CD4-positive, CD25-positive, alpha-beta regulatory T cell (primary cell): ENCODE measurements around the gene TREX2. TPM values are rescaled to one million over a fixed set of nuclear protein-coding genes. Genes with fewer than 3 reads are reported as not detected.

Experiments used
- ATAC-seq, 2 donors: fragments of 150-1000 bp; cut with Tn5 transposase; one replicate each; pipeline ENCODE4 v1.10.0; 2021; ENCODE audit warnings: low read depth in 2 of 2, moderate number of reproducible peaks in 2 of 2, moderate library complexity in 1 of 2
- DNase-seq, 3 donors: peaks; one replicate each; pipeline versions ENCODE4 v3.0.0 to v3.0.0-alpha.2; 2012 to 2022; ENCODE audit warnings: mixed read lengths in 1 of 3
- H3K27ac ChIP-seq: one replicate; pipeline ENCODE4 v1.7.0; 2013; ENCODE audit warnings: mild to moderate bottlenecking, low read length; ENCODE audit not compliant: insufficient read depth, poor library complexity, severe bottlenecking
- H3K27me3 ChIP-seq: one replicate; pipeline ENCODE4 v1.7.0; 2013; ENCODE audit warnings: low read length; ENCODE audit not compliant: control insufficient read depth, insufficient read depth
- H3K36me3 ChIP-seq: one replicate; pipeline ENCODE4 v1.7.0; 2013; ENCODE audit warnings: mild to moderate bottlenecking, low read length, moderate library complexity; ENCODE audit not compliant: control insufficient read depth, insufficient read depth
- H3K4me1 ChIP-seq: 2 replicates; pipeline ENCODE4 v1.7.0; 2013; ENCODE audit warnings: mild to moderate bottlenecking, low read length; ENCODE audit not compliant: insufficient read depth, control insufficient read depth, poor library complexity, severe bottlenecking
- H3K4me3 ChIP-seq: one replicate; pipeline ENCODE4 v1.7.0; 2013; ENCODE audit warnings: low read depth, mild to moderate bottlenecking, low read length, moderate library complexity
- H3K9me3 ChIP-seq, 2 experiments: 1 replicate in 1 of 2; 2 replicates in 1 of 2; pipeline ENCODE4 v1.7.0; 2013; ENCODE audit warnings: low read length in 2 of 2, mild to moderate bottlenecking in 1 of 2, moderate library complexity in 1 of 2; ENCODE audit not compliant: control insufficient read depth in 2 of 2
- H3K27ac Mint-ChIP-seq, 3 donors: one replicate each; pipeline ENCODE4 v1.8.0; 2020 to 2022; ENCODE audit warnings: mild to moderate bottlenecking in 3 of 3, mixed read lengths in 3 of 3, moderate library complexity in 2 of 3
- H3K27me3 Mint-ChIP-seq: one replicate; pipeline ENCODE4 v1.8.0; 2022; ENCODE audit warnings: mild to moderate bottlenecking, mixed read lengths
- H3K36me3 Mint-ChIP-seq: one replicate; pipeline ENCODE4 v1.8.0; 2020; ENCODE audit warnings: mixed read lengths
- H3K4me1 Mint-ChIP-seq, 4 donors: one replicate each; pipeline ENCODE4 v1.8.0; 2020 to 2022; ENCODE audit warnings: mixed read lengths in 4 of 4, mild to moderate bottlenecking in 1 of 4
- H3K4me3 Mint-ChIP-seq, 4 donors: one replicate each; pipeline ENCODE4 v1.8.0; 2020 to 2022; ENCODE audit warnings: mild to moderate bottlenecking in 4 of 4, mixed read lengths in 4 of 4, moderate library complexity in 3 of 4
- H3K9me3 Mint-ChIP-seq, 7 donors: one replicate each; pipeline ENCODE4 v1.8.0; 2020 to 2022; ENCODE audit warnings: mixed read lengths in 7 of 7, mild to moderate bottlenecking in 3 of 7, moderate library complexity in 2 of 7
- polyA plus RNA-seq, 4 donors: library from polyadenylated mRNA; unstranded; fragments of 300-500 nt; fragmentation: Illumina TruSeq; gene quantifications; one replicate each; pipeline ENCODE4 v1.2.3, GENCODE V29; 2021
- total RNA-seq: library from RNA; stranded (reverse); gene quantifications from one replicate; pipeline ENCODE4 v1.2.3, GENCODE V29; 2022

Gene TREX2
- total and polyA plus RNA-seq, 5 donors from 2014 or later = 0.30 to 3.8 (median 0.71) TPM

DNA sequence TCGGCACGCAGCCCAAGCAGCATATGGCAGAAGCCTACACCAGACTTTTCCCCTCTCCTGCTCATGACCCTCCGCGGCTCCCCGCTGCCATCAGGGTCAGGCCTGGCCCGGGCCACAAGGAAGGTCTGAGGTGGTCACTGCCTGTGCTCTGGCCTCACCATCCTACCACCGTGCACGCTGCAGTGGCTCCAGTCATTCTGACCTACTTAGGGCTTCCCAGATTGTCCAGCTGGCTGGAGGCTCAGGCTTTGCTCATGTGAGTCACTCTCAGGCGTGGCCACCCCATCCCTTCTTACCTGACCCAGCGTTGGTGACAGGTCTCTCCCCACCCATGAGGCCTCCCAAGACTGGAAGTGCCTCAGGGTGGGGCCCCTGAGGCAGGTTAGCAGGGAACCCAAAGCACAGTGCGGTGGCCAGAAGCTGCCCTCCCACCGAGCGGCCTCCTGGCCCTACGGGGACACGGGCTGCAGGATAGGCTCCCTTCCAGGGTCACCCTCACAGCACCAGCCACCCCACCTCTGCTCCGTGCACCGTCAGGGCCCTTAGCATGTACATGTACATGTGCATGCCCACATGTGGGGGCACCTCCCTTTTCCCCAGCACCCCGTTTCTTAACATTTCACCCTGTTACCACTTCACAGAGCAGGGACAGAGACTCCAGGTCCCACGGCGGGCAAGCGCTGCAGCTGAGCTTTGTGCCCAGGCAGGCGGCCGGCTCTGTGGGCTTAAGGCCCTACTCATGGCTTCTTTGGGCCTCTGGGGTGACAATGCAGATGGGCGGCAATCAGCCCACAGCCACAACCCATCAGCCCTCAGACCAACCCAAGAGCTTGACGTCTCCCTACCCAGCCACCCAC lies 2.2 kb downstream of the TREX2 start:
- no peaks in the 10 kb centered on the region for H3K27me3 Mint-ChIP-seq
- no peaks in the 10 kb centered on the region for H3K4me1 Mint-ChIP-seq
- H3K9me3 Mint-ChIP-seq = peaks cover 0 to 1% (median 0%) of the 10 kb centered on the region in 7 donors
- Histone ChIP-seq H3K4me3 (no peak overlapping the region), H3K27me3 (no peaks in the 10 kb centered on the region), H3K36me3 (no peaks in the 10 kb centered on the region), H3K27ac (no peak overlapping the region), H3K4me1 (no peaks in the 10 kb centered on the region), H3K9me3 (no peaks in the 10 kb centered on the region)
- no peak for DNase-seq
- no peak overlapping the region for H3K4me3 Mint-ChIP-seq
- ATAC-seq = no peak
- H3K27ac Mint-ChIP-seq = no peak overlapping the region
- no peaks in the 10 kb centered on the region for H3K36me3 Mint-ChIP-seq

DNA sequence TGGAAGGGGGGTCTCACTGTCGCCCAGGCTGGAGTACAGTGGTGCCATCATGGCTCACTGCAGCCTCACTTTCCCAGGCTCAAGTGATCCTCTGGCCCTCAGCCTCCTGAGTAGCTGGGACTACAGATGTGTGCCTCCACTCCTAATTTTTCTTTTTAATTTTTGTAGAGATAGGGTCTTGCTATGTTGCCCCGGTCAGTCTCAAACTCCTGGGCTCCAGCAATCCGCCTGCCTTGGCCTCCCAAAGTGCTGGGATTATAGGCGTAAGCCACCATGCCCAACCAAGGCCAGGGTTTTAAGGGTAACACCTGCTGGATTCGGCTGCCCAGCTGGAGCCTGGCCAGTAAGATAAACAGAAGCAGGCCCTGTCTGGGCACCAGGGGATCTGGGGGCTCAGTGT lies 3.4 kb downstream of the TREX2 start:
- Mint-ChIP-seq H3K27me3 (peaks cover under 1% of the 10 kb centered on the region), H3K27ac (no peak overlapping the region), H3K36me3 (no peaks in the 10 kb centered on the region), H3K4me1 (no peaks in the 10 kb centered on the region), H3K4me3 (no peak overlapping the region), H3K9me3 (peaks cover 0 to 1% (median 0%) of the 10 kb centered on the region in 7 donors)
- Histone ChIP-seq H3K36me3 (no peaks in the 10 kb centered on the region), H3K4me3 (no peak overlapping the region), H3K27ac (no peak overlapping the region), H3K4me1 (no peaks in the 10 kb centered on the region), H3K27me3 (no peaks in the 10 kb centered on the region), H3K9me3 (no peaks in the 10 kb centered on the region)
- DNase-seq (no peak), ATAC-seq (no peak)

DNA sequence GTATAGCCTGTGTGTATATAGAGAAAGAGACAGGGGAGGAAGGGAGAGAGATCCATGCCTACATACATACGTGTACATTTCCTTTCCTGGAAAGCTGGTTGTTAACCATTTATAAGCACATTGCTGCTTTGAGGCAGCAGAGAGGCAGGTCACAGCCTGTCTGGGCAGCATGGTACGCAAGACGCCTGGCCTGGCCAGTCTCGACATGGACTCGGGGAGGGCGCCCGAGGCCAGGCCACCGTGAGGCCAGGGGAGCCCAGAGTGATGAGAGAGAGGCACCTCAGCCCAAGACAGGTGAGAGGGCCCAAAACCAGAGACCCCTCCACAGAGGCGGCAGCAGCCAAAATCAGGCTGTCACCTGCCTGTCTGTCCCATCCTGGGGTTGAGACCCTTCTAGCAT lies 3.9 kb downstream of the TREX2 start:
- ATAC-seq (no peak), DNase-seq (no peak)
- H3K9me3 ChIP-seq = no peaks in the 10 kb centered on the region
- H3K4me3 ChIP-seq = no peak overlapping the region
- no peaks in the 10 kb centered on the region for H3K4me1 ChIP-seq
- H3K36me3 Mint-ChIP-seq = no peaks in the 10 kb centered on the region
- no peaks in the 10 kb centered on the region for H3K36me3 ChIP-seq
- peaks cover 4% of the 10 kb centered on the region for H3K27me3 Mint-ChIP-seq
- no peaks in the 10 kb centered on the region for H3K9me3 Mint-ChIP-seq
- no peaks in the 10 kb centered on the region for H3K27me3 ChIP-seq
- H3K27ac ChIP-seq = no peak overlapping the region
- no peaks in the 10 kb centered on the region for H3K4me1 Mint-ChIP-seq
- no peak overlapping the region for H3K4me3 Mint-ChIP-seq
- H3K27ac Mint-ChIP-seq = no peak overlapping the region

DNA sequence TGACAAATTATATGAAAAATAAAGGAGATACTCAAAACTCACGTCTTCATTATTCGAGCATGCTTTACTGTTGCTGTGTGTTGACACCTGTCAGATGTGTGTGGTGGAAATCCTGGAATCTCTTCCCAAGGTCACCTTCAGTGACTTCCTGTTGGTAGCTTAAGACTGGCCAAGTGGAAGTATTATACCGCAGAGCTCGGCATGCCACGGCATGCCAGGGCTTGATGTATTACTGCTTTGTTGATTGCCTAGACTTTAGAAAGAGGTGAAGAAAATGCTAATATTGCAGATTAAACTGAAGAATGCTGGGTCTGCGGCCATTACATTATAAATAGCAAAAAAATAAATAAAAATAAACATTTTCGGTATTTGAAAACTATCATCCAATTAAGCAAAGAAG lies 4.6 kb downstream of the TREX2 start:
- H3K4me1 Mint-ChIP-seq = no peaks in the 10 kb centered on the region
- no peaks in the 10 kb centered on the region for H3K9me3 Mint-ChIP-seq
- no peaks in the 10 kb centered on the region for H3K36me3 ChIP-seq
- no peak overlapping the region for H3K27ac Mint-ChIP-seq
- H3K4me3 ChIP-seq = no peak overlapping the region
- no peaks in the 10 kb centered on the region for H3K36me3 Mint-ChIP-seq
- ATAC-seq (no peak), DNase-seq (no peak)
- no peaks in the 10 kb centered on the region for H3K9me3 ChIP-seq
- H3K4me1 ChIP-seq = no peaks in the 10 kb centered on the region
- H3K4me3 Mint-ChIP-seq = no peak overlapping the region
- peaks cover 4% of the 10 kb centered on the region for H3K27me3 Mint-ChIP-seq
- H3K27me3 ChIP-seq = no peaks in the 10 kb centered on the region
- no peak overlapping the region for H3K27ac ChIP-seq

DNA sequence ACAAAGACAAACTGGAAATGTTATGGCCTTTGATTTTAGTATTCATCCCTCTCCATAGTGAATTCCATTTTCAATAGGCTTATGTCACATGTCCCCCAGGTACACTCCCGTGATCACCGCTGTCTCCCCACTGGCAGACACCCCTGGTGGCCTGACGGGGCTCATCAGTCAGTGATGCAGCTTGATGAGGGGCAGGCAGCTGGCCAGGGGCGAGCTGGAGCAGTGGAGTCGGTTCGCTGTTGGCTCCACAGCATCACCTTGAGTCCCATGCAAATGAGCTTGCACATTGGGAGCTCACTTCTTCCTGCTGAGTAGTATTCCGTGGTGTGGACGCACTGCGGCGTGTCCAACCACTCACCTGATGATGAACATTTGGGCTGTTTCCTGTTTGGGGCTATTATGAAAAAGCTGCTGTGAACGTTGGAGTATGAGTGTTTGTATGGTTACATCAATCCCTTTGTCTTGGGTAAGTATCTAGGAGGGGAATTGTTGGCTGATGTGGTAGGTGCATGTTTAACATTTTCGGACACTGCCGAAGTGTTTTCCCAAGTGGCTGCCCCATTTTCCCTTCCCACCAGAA lies 5.2 kb downstream of the TREX2 start:
- ATAC-seq (no peak), DNase-seq (no peak)
- no peak overlapping the region for H3K27ac Mint-ChIP-seq
- no peak overlapping the region for H3K4me3 Mint-ChIP-seq
- peaks cover 4% of the 10 kb centered on the region for H3K27me3 Mint-ChIP-seq
- H3K4me3 ChIP-seq = no peak overlapping the region
- no peaks in the 10 kb centered on the region for H3K4me1 Mint-ChIP-seq
- no peak overlapping the region for H3K27ac ChIP-seq
- no peaks in the 10 kb centered on the region for H3K27me3 ChIP-seq
- no peaks in the 10 kb centered on the region for H3K36me3 ChIP-seq
- H3K36me3 Mint-ChIP-seq = no peaks in the 10 kb centered on the region
- no peaks in the 10 kb centered on the region for H3K9me3 ChIP-seq
- H3K9me3 Mint-ChIP-seq = no peaks in the 10 kb centered on the region
- no peaks in the 10 kb centered on the region for H3K4me1 ChIP-seq

DNA sequence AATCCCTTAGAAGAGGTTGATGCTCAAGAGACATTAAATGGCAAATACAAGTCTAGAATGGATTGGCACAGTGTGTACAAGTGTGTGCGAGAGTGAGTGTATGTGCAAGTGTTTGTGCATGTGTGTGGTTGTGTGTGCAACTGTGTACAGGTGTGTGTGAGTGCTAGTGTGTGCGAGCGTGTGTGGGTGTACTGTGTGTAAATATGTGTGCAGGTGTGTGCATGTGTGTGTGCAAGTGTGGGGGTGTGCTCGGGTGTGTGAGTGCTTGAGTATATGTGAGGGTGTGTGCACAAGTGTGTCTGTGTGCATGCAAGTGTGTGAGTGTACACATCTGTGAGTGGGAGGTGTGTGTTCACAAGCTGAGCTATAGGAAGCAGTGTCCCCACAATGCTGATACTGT lies 5.9 kb downstream of the TREX2 start:
- Mint-ChIP-seq H3K27me3 (peaks cover 4% of the 10 kb centered on the region), H3K4me3 (no peak overlapping the region), H3K27ac (no peak overlapping the region), H3K36me3 (no peaks in the 10 kb centered on the region), H3K9me3 (no peaks in the 10 kb centered on the region), H3K4me1 (no peaks in the 10 kb centered on the region)
- H3K27ac ChIP-seq = no peak overlapping the region
- ATAC-seq (no peak), DNase-seq (no peak)
- H3K4me3 ChIP-seq = no peak overlapping the region
- no peaks in the 10 kb centered on the region for H3K27me3 ChIP-seq
- no peaks in the 10 kb centered on the region for H3K4me1 ChIP-seq
- no peaks in the 10 kb centered on the region for H3K36me3 ChIP-seq
- no peaks in the 10 kb centered on the region for H3K9me3 ChIP-seq

DNA sequence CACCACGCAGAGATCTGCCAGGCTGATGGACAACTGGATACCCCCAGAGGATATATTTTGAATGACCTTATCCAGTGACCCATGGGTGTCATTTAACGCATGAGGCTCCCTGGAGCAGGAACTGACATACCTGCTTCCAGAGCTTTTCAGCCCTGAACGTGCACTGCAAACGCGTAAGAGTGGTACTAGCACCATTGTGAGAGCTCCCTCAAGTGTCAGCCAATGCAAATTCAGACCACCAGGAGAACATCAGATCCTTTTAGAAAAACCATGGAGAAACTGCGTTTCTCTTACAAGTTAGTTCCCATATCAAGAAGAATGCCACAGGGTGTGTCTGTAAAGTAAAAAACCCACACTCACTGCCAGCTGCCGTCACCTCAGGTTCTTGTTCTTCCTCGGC lies 7.3 kb downstream of the TREX2 start:
- H3K36me3 ChIP-seq = no peaks in the 10 kb centered on the region
- peak in 2 of 3 donors; percentile 5 to 8 for DNase-seq
- no peaks in the 10 kb centered on the region for H3K4me1 ChIP-seq
- H3K27ac Mint-ChIP-seq = no peak overlapping the region
- H3K4me3 Mint-ChIP-seq = no peak overlapping the region
- peaks cover 4% of the 10 kb centered on the region for H3K27me3 Mint-ChIP-seq
- no peaks in the 10 kb centered on the region for H3K27me3 ChIP-seq
- no peaks in the 10 kb centered on the region for H3K9me3 ChIP-seq
- ATAC-seq = no peak
- no peaks in the 10 kb centered on the region for H3K9me3 Mint-ChIP-seq
- no peak overlapping the region for H3K4me3 ChIP-seq
- H3K36me3 Mint-ChIP-seq = no peaks in the 10 kb centered on the region
- no peaks in the 10 kb centered on the region for H3K4me1 Mint-ChIP-seq
- H3K27ac ChIP-seq = no peak overlapping the region

DNA sequence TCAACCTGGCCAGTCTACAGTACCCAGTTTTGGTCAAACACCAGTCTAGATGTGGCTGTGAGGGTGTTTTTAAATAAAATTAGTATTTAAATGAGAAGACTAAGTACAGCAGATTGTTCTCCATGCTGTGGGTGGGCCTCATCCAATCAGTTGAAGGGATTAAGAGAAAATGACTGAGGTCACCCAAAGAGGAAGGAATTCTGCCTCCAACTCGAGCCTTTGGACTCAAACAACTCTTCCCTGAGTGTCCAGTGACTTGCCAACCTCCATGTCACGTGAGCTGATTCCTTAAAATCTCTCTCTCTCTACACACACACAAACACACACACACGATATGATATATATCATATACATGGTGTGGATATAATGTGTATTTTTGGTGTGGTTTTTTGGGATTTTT lies 10.0 kb downstream of the TREX2 start:
- Mint-ChIP-seq H3K27ac (no peak overlapping the region), H3K9me3 (peaks cover 0 to 1% (median 0%) of the 10 kb centered on the region in 7 donors), H3K4me3 (no peak overlapping the region), H3K36me3 (no peaks in the 10 kb centered on the region), H3K4me1 (no peaks in the 10 kb centered on the region), H3K27me3 (peaks cover 4% of the 10 kb centered on the region)
- Histone ChIP-seq H3K9me3 (no peaks in the 10 kb centered on the region), H3K4me3 (no peak overlapping the region), H3K27me3 (no peaks in the 10 kb centered on the region), H3K27ac (no peak overlapping the region), H3K36me3 (no peaks in the 10 kb centered on the region), H3K4me1 (no peaks in the 10 kb centered on the region)
- ATAC-seq (no peak), DNase-seq (no peak)
